H9 (cell line): ENCODE results near the gene IFRD2. TPM values are rescaled to one million over a fixed set of nuclear protein-coding genes. Genes with fewer than 3 reads are reported as not detected.

Source experiments
- DNase-seq: peaks from one replicate; pipeline ENCODE4 v3.0.0-alpha.2; 2017
- H2AFZ ChIP-seq: one replicate; pipeline ENCODE4 v1.6.1; 2013; ENCODE audit warnings: mild to moderate bottlenecking, low read length, control low read depth, moderate library complexity
- H2AK5ac ChIP-seq: 2 replicates; pipeline ENCODE4 v1.6.1; 2013; ENCODE audit warnings: low read length, control low read depth, mixed read lengths; ENCODE audit not compliant: insufficient read length
- H2BK120ac ChIP-seq: one replicate; pipeline ENCODE4 v1.6.1; 2013; ENCODE audit warnings: low read depth, mild to moderate bottlenecking, low read length, control low read depth, inconsistent platforms; ENCODE audit not compliant: poor library complexity, severe bottlenecking
- H2BK12ac ChIP-seq: 2 replicates; pipeline ENCODE4 v1.6.1; 2013; ENCODE audit warnings: low read length, control low read depth, mixed read lengths, low read depth; ENCODE audit not compliant: insufficient read length
- H2BK15ac ChIP-seq: 2 replicates; pipeline ENCODE4 v1.6.1; 2013; ENCODE audit warnings: low read depth, low read length, control low read depth
- H2BK20ac ChIP-seq: one replicate; pipeline ENCODE4 v1.6.1; 2013; ENCODE audit warnings: low read depth, mild to moderate bottlenecking, low read length, control low read depth, inconsistent platforms; ENCODE audit not compliant: poor library complexity, severe bottlenecking
- H2BK5ac ChIP-seq: 2 replicates; pipeline ENCODE4 v1.6.1; 2013; ENCODE audit warnings: low read length, control low read depth, mixed read lengths; ENCODE audit not compliant: insufficient read length
- H3K14ac ChIP-seq: 2 replicates; pipeline ENCODE4 v1.6.1; 2013; ENCODE audit warnings: low read length, control low read depth; ENCODE audit not compliant: insufficient read depth
- H3K18ac ChIP-seq: 2 replicates; pipeline ENCODE4 v1.6.1; 2013; ENCODE audit warnings: low read depth, mild to moderate bottlenecking, mixed read lengths, low read length, control low read depth; ENCODE audit not compliant: insufficient read length
- H3K23ac ChIP-seq: 2 replicates; pipeline ENCODE4 v1.6.1; 2013; ENCODE audit warnings: low read length, control low read depth, mixed read lengths, low read depth; ENCODE audit not compliant: insufficient read length
- H3K23me2 ChIP-seq: 2 replicates; pipeline ENCODE4 v1.6.1; 2013; ENCODE audit warnings: low read depth, mild to moderate bottlenecking, mixed read lengths, low read length, control low read depth; ENCODE audit not compliant: insufficient read length, poor library complexity, severe bottlenecking
- H3K27ac ChIP-seq: 2 replicates; pipeline ENCODE4 v1.5.1; 2013; ENCODE audit warnings: low read length, control low read depth, mixed read lengths, low read depth; ENCODE audit not compliant: insufficient read length
- H3K27me3 ChIP-seq: 2 replicates; pipeline ENCODE4 v1.6.1; 2013; ENCODE audit warnings: low read length, control low read depth, inconsistent platforms; ENCODE audit not compliant: insufficient read depth
- H3K4ac ChIP-seq: 2 replicates; pipeline ENCODE4 v1.6.1; 2013; ENCODE audit warnings: low read depth, mild to moderate bottlenecking, control low read depth, inconsistent platforms, low read length, moderate library complexity
- H3K4me1 ChIP-seq: 2 replicates; pipeline ENCODE4 v1.6.1; 2013; ENCODE audit warnings: low read length, control low read depth, inconsistent platforms; ENCODE audit not compliant: insufficient read depth
- H3K4me2 ChIP-seq: 2 replicates; pipeline ENCODE4 v1.6.1; 2013; ENCODE audit warnings: low read length, control low read depth, mixed read lengths; ENCODE audit not compliant: insufficient read length, insufficient read depth
- H3K56ac ChIP-seq: 2 replicates; pipeline ENCODE4 v1.6.1; 2013; ENCODE audit warnings: low read depth, mild to moderate bottlenecking, mixed read lengths, low read length, control low read depth; ENCODE audit not compliant: insufficient read length
- H3K79me1 ChIP-seq: 2 replicates; pipeline ENCODE4 v1.6.1; 2013; ENCODE audit warnings: low read depth, mild to moderate bottlenecking, moderate library complexity, low read length, control low read depth, inconsistent platforms; ENCODE audit not compliant: insufficient read depth, poor library complexity, severe bottlenecking
- H3K79me2 ChIP-seq: 2 replicates; pipeline ENCODE4 v1.6.1; 2013; ENCODE audit warnings: low read length, control low read depth, inconsistent platforms; ENCODE audit not compliant: insufficient read depth
- H3K9ac ChIP-seq: 2 replicates; pipeline ENCODE4 v1.6.1; 2013; ENCODE audit warnings: low read length, control low read depth, mixed read lengths; ENCODE audit not compliant: insufficient read length; ENCODE audit errors: extremely low read depth
- H3K9me3 ChIP-seq: one replicate; pipeline ENCODE4 v1.6.1; 2013; ENCODE audit warnings: low read depth, low read length, inconsistent platforms; ENCODE audit not compliant: control insufficient read depth
- H3T11ph ChIP-seq: one replicate; pipeline ENCODE4 v1.6.1; 2013; ENCODE audit warnings: mild to moderate bottlenecking, low read length, control low read depth, inconsistent platforms
- H4K20me1 ChIP-seq: one replicate; pipeline ENCODE4 v1.6.1; 2013; ENCODE audit not compliant: control insufficient read depth, insufficient read length, insufficient read depth
- H4K5ac ChIP-seq: 2 replicates; pipeline ENCODE4 v1.6.1; 2013; ENCODE audit warnings: low read depth, mild to moderate bottlenecking, mixed read lengths, low read length, control low read depth; ENCODE audit not compliant: insufficient read length
- H4K8ac ChIP-seq: replicated peaks from 2 replicates; pipeline ENCODE4 v1.6.1; 2013; ENCODE audit warnings: low read length, control low read depth, mixed read lengths, low read depth; ENCODE audit not compliant: insufficient read length
- H4K91ac ChIP-seq: 2 replicates; pipeline ENCODE4 v1.6.1; 2013; ENCODE audit warnings: low read depth, mild to moderate bottlenecking, moderate library complexity, mixed read lengths, low read length, control low read depth; ENCODE audit not compliant: insufficient read length
- H3K27ac Mint-ChIP-seq, 3 experiments: 2 replicates in 2 of 3; 3 replicates in 1 of 3; pipeline ENCODE4 v1.8.0; 2020 to 2021; ENCODE audit warnings: mixed read lengths in 3 of 3, mild to moderate bottlenecking in 1 of 3, moderate library complexity in 1 of 3
- H3K27me3 Mint-ChIP-seq: 2 replicates; pipeline ENCODE4 v1.8.0; 2021; ENCODE audit warnings: low read depth, mild to moderate bottlenecking, moderate library complexity, mixed read lengths
- H3K36me3 Mint-ChIP-seq, 3 experiments: 2 replicates in 2 of 3; 3 replicates in 1 of 3; pipeline ENCODE4 v1.8.0; 2020 to 2021; ENCODE audit warnings: low read depth in 3 of 3, mixed read lengths in 3 of 3; ENCODE audit not compliant: insufficient read depth in 1 of 3
- H3K4me1 Mint-ChIP-seq, 2 experiments: 2 replicates each; pipeline ENCODE4 v1.8.0; 2020; ENCODE audit warnings: mixed read lengths in 2 of 2
- H3K4me3 Mint-ChIP-seq, 2 experiments: 2 replicates in 1 of 2; 3 replicates in 1 of 2; pipeline ENCODE4 v1.8.0; 2020 to 2021; ENCODE audit warnings: mild to moderate bottlenecking in 2 of 2, mixed read lengths in 2 of 2, moderate library complexity in 1 of 2
- H3K9me3 Mint-ChIP-seq, 2 experiments: 2 replicates in 1 of 2; 3 replicates in 1 of 2; pipeline ENCODE4 v1.8.0; 2020; ENCODE audit warnings: mild to moderate bottlenecking in 2 of 2, mixed read lengths in 2 of 2, moderate library complexity in 1 of 2
- CTCF ChIP-seq: fragments of 200-600 bp; sonication (generic); conservative IDR thresholded peaks from 3 replicates; pipeline ENCODE4 v1.8.0; 2021; ENCODE audit warnings: antibody characterized with exemption, mild to moderate bottlenecking
- WGBS: extraction: QIAGEN DNeasy Blood & Tissue Kit; methylation state at CpG from one replicate; pipeline ENCODE4 v1.1.7; 2013; ENCODE audit warnings: missing lambda C conversion rate, low lambda C conversion rate, mixed read lengths; ENCODE audit not compliant: insufficient read length; ENCODE audit errors: extremely low coverage; 5-methylcytosine and 5-hydroxymethylcytosine counted together
- total RNA-seq: library from RNA; stranded (reverse); gene quantifications from 2 replicates; pipeline ENCODE4 v1.2.1, GENCODE V29; 2021

The IFRD2 gene
- total RNA-seq, 1 experiment from 2014 or later = 109 TPM

- H3K27ac Mint-ChIP-seq = no peak overlapping the region
Measured at GRCh38 chr3:50319181-50319893, 27.1 kb upstream of the IFRD2 start.

More at GRCh38 chr3:50319181-50319893, 27.1 kb upstream of the IFRD2 start:
- Mint-ChIP-seq H3K4me1 (peaks cover 22 to 36% of the 10 kb centered on the region in 2 experiments), H3K4me3 (peak overlapping the region; percentile 85 to 97), H3K27me3 (no peaks in the 10 kb centered on the region), H3K36me3 (peaks cover 40 to 55% (median 47%) of the 10 kb centered on the region in 3 experiments), H3K9me3 (no peaks in the 10 kb centered on the region)
- Histone ChIP-seq H4K91ac (no peak overlapping the region), H3K4me1 (peaks cover 6% of the 10 kb centered on the region; the same call in 1 of the 2 replicates), H4K5ac (no peak overlapping the region), H3K23ac (no peak overlapping the region), H2AK5ac (no peak overlapping the region), H2BK5ac (no peak overlapping the region), H3K14ac (no peak overlapping the region), H4K8ac (no peak overlapping the region), H3K79me2 (peaks cover 5% of the 10 kb centered on the region; the same call in 1 of the 2 replicates), H3K27me3 (no peaks in the 10 kb centered on the region), H3K56ac (no peak overlapping the region), H3K4ac (no peak overlapping the region), H3K27ac (no peak overlapping the region), H3K23me2 (peaks cover 15% of the 10 kb centered on the region), H3K79me1 (no peaks in the 10 kb centered on the region), H2BK20ac (no peak overlapping the region), H3K18ac (no peak overlapping the region), H2BK120ac (no peak overlapping the region), H3K9ac (no peak overlapping the region), H3T11ph (no peak overlapping the region), H4K20me1 (no peaks in the 10 kb centered on the region), H3K4me2 (no peak overlapping the region), H2BK12ac (no peak overlapping the region), H2AFZ (no peak overlapping the region), H2BK15ac (no peak overlapping the region), H3K9me3 (no peaks in the 10 kb centered on the region)
- no peak for DNase-seq
- no CpG with 5 or more reads among the region's 16 CpGs for WGBS
- no peak for TF ChIP-seq CTCF
